Activated naive CD4-positive, alpha-beta T cell treated with anti-CD3 and anti-CD28 coated beads for 36 hours (primary cell): ENCODE data around the gene NOD1. TPM values are rescaled to one million over a fixed set of nuclear protein-coding genes. Genes with fewer than 3 reads are reported as not detected.
A peak's percentile ranks its signal among the peaks of the same experiment; 100 is the strongest.
"Not testable (repeated sequence)": the region's sequence is repeated elsewhere in the genome, so short reads cannot be mapped to it uniquely, and the experiment has no call there.

Experiments used
- CTCF ChIA-PET: fragments of 350-600 bp; sonication (Branson Sonifier 250); formaldehyde crosslinking; loops from one replicate; lab custom pipeline; 2021; ENCODE audit warnings: antibody characterized with exemption; lab: Charles Lee
- DNase-seq: peaks from one replicate; pipeline ENCODE4 v3.0.0-alpha.2; 2020
- H3K27ac Mint-ChIP-seq: one replicate; pipeline ENCODE4 v1.8.0; 2021; ENCODE audit warnings: mild to moderate bottlenecking, mixed read lengths
- H3K27me3 Mint-ChIP-seq: one replicate; pipeline ENCODE4 v1.8.0; 2021; ENCODE audit warnings: low read depth, mixed read lengths
- H3K36me3 Mint-ChIP-seq: one replicate; pipeline ENCODE4 v1.8.0; 2021; ENCODE audit warnings: low read depth, mixed read lengths
- H3K4me1 Mint-ChIP-seq: one replicate; pipeline ENCODE4 v1.8.0; 2021; ENCODE audit warnings: low read depth, mixed read lengths
- H3K4me3 Mint-ChIP-seq: one replicate; pipeline ENCODE4 v1.8.0; 2021; ENCODE audit warnings: mild to moderate bottlenecking, moderate library complexity, mixed read lengths
- H3K9me3 Mint-ChIP-seq: one replicate; pipeline ENCODE4 v1.8.0; 2021; ENCODE audit warnings: mixed read lengths
- intact Hi-C: fragments of 100-400 bp; cut with micrococcal nuclease; formaldehyde crosslinking; loops from one replicate; pipeline ENCODE4 v1.15.1; 2023
- total RNA-seq, 2 experiments: library from RNA; stranded (reverse); gene quantifications; one replicate each; pipeline ENCODE4 v1.2.3, GENCODE V29; 2021

The NOD1 gene
- total RNA-seq, 2 experiments from 2014 or later: 9.2 to 9.8 TPM

GRCh38 chr7:30514177-30514576 is 35.6 kb upstream of the NOD1 start:
- no peak for DNase-seq
- intact Hi-C loops: no loop called here
- Mint-ChIP-seq H3K27me3 (no peaks in the 10 kb centered on the region), H3K27ac (no peak overlapping the region), H3K4me1 (peaks cover 7% of the 10 kb centered on the region), H3K4me3 (no peak overlapping the region), H3K9me3 (no peaks in the 10 kb centered on the region), H3K36me3 (no peaks in the 10 kb centered on the region)
- CTCF ChIA-PET: interaction anchor here (1.0 kb wide), 1 partner anchor 8 kb away, joined by 5 read pairs; no protein-coding TSS in a partner anchor

- no peak overlapping the region for H3K27ac Mint-ChIP-seq
- H3K4me1 Mint-ChIP-seq: peaks cover 7% of the 10 kb centered on the region
- intact Hi-C loops: no loop called here
- no peaks in the 10 kb centered on the region for H3K27me3 Mint-ChIP-seq
- no peaks in the 10 kb centered on the region for H3K9me3 Mint-ChIP-seq
- CTCF ChIA-PET: interaction anchor here (1.0 to 1.9 kb wide), 4 partner anchors 35 to 52 kb away, joined by 3 to 8 read pairs (median 6); partner anchors contain the start of gene NOD1
- no peak overlapping the region for H3K4me3 Mint-ChIP-seq
- no peak for DNase-seq
- no peaks in the 10 kb centered on the region for H3K36me3 Mint-ChIP-seq
Measured at GRCh38 chr7:30513762-30514161, 35.2 kb upstream of the NOD1 start.

GRCh38 chr7:30511973-30512662 is 33.5 kb upstream of the NOD1 start:
- no peak overlapping the region for H3K27ac Mint-ChIP-seq
- H3K4me3 Mint-ChIP-seq: no peak overlapping the region
- H3K9me3 Mint-ChIP-seq: peaks cover 4% of the 10 kb centered on the region
- CTCF ChIA-PET: interaction anchor here (1.0 to 2.1 kb wide), 7 partner anchors 37 to 57 kb away, joined by 3 to 8 read pairs (median 4); no protein-coding TSS in a partner anchor
- no peaks in the 10 kb centered on the region for H3K27me3 Mint-ChIP-seq
- no peak for DNase-seq
- H3K4me1 Mint-ChIP-seq: peaks cover 3% of the 10 kb centered on the region
- intact Hi-C loops: no loop called here
- no peaks in the 10 kb centered on the region for H3K36me3 Mint-ChIP-seq

GRCh38 chr7:30511494-30511893 is 32.9 kb upstream of the NOD1 start:
- no peak overlapping the region for H3K27ac Mint-ChIP-seq
- no peak overlapping the region for H3K4me3 Mint-ChIP-seq
- CTCF ChIA-PET: interaction anchor here (0.8 to 2.1 kb wide), 10 partner anchors 11 to 348 kb away, joined by 3 to 7 read pairs (median 4); no protein-coding TSS in a partner anchor
- no peaks in the 10 kb centered on the region for H3K36me3 Mint-ChIP-seq
- no peaks in the 10 kb centered on the region for H3K27me3 Mint-ChIP-seq
- no peaks in the 10 kb centered on the region for H3K4me1 Mint-ChIP-seq
- intact Hi-C loops: no loop called here
- no peak for DNase-seq
- H3K9me3 Mint-ChIP-seq: peaks cover 4% of the 10 kb centered on the region

GRCh38 chr7:30510124-30511075 is 31.8 kb upstream of the NOD1 start:
- Mint-ChIP-seq H3K27ac (no peak overlapping the region), H3K9me3 (peaks cover 4% of the 10 kb centered on the region), H3K4me3 (no peak overlapping the region), H3K4me1 (peaks cover 5% of the 10 kb centered on the region), H3K36me3 (no peaks in the 10 kb centered on the region), H3K27me3 (no peaks in the 10 kb centered on the region)
- DNase-seq: peak; percentile 57
- CTCF ChIA-PET: interaction anchor here (0.7 to 2.1 kb wide), 14 partner anchors 12 to 347 kb away, joined by 3 to 7 read pairs (median 3); partner anchors contain the start of gene NOD1
- intact Hi-C loops: loop anchor here (1.0 kb wide), 2 partner anchors 54 to 228 kb away; no protein-coding TSS in a partner anchor

- not testable (repeated sequence) for H3K36me3 Mint-ChIP-seq, H3K27ac Mint-ChIP-seq, H3K4me1 Mint-ChIP-seq, H3K9me3 Mint-ChIP-seq, H3K4me3 Mint-ChIP-seq, DNase-seq, H3K27me3 Mint-ChIP-seq
- CTCF ChIA-PET: interaction anchor here (0.8 kb wide), 1 partner anchor 55 kb away, joined by 3 read pairs; no protein-coding TSS in a partner anchor
- intact Hi-C loops: loop anchor here (10.0 kb wide), 1 partner anchor 1985 kb away; the partner anchor contains the start of genes AVL9 and LSM5
Measured at GRCh38 chr7:30509171-30509857, 30.7 kb upstream of the NOD1 start.

- peaks cover 16% of the 10 kb centered on the region for H3K36me3 Mint-ChIP-seq
- not testable (repeated sequence) for H3K27ac Mint-ChIP-seq, H3K4me3 Mint-ChIP-seq, H3K27me3 Mint-ChIP-seq, DNase-seq, H3K9me3 Mint-ChIP-seq
- intact Hi-C loops: loop anchor here (10.0 kb wide), 1 partner anchor 1987 kb away; the partner anchor contains the start of genes AVL9 and LSM5
- peaks cover 20% of the 10 kb centered on the region for H3K4me1 Mint-ChIP-seq
- CTCF ChIA-PET: interaction anchor here (0.7 to 2.0 kb wide), 3 partner anchors 12 to 154 kb away, joined by 3 to 15 read pairs (median 3); no protein-coding TSS in a partner anchor
Measured at GRCh38 chr7:30507346-30507900, 28.8 kb upstream of the NOD1 start.

- Mint-ChIP-seq H3K27me3 (no peaks in the 10 kb centered on the region), H3K27ac (peak overlapping the region; percentile 85), H3K4me1 (peaks cover 37% of the 10 kb centered on the region), H3K36me3 (peaks cover 27% of the 10 kb centered on the region), H3K4me3 (peak overlapping the region; percentile 82), H3K9me3 (peaks cover 4% of the 10 kb centered on the region)
- CTCF ChIA-PET: no interaction called here
- no peak for DNase-seq
- intact Hi-C loops: loop anchor here (1.0 to 10.0 kb wide), 4 partner anchors 26 to 1990 kb away; partner anchors contain the start of genes AVL9, FKBP14 and LSM5
Measured at GRCh38 chr7:30505174-30505697, 26.7 kb upstream of the NOD1 start.

GRCh38 chr7:30504301-30505173 is 26.0 kb upstream of the NOD1 start, which contains the start of gene GGCT:
Gene GGCT, minus strand, starts transcription at chr7:30504829. Its CDS starts 120 bp downstream, at chr7:30504709.
- Mint-ChIP-seq H3K27ac (peak within 1 kb of the TSS; percentile 85), H3K9me3 (peaks cover 4% of the 10 kb centered on the region), H3K4me3 (peak within 1 kb of the TSS; percentile 82), H3K27me3 (no peaks in the 10 kb centered on the region), H3K4me1 (peaks cover 38% of the 10 kb centered on the region), H3K36me3 (peaks cover 34% of the 10 kb centered on the region)
- DNase-seq: peak; percentile 99
- intact Hi-C loops: loop anchor here (1.0 to 10.0 kb wide), 6 partner anchors 25 to 1990 kb away; partner anchors contain the start of genes AVL9, FKBP14, GARS1 and LSM5
- CTCF ChIA-PET: interaction anchor here (1.1 kb wide), 1 partner anchor 60 kb away, joined by 4 read pairs; no protein-coding TSS in a partner anchor
